Fibroblast of gingiva (primary cell): ENCODE results near the gene PIGK.

ENCODE experiments used
- DNase-seq: peaks from one replicate; pipeline ENCODE4 v3.0.0-alpha.2; 2011; ENCODE audit warnings: low read depth

PIGK gene

GRCh38 chr1:77096496-77097255 is 122.6 kb downstream of the PIGK start:
- no peak for DNase-seq

DNA sequence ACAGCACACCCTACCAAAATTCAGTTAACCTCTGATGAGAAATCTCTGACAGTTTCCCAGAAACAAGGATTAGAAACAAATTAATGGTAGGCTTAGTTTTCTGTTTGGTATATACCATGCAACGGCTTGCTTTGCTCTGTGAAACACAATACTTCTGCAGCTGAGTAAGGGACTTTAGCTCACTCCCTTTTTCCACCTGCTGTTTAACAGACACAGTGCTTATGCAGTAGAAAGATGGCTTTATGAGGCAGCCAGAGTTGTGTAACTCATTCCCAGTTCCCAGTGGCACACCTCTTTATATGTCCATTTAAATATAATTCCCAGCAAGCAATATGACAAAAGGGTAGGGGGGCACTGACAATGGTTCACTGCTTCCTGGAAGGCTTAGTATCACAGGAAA is 124.0 kb downstream of the PIGK start:
- no peak for DNase-seq

- DNase-seq = no peak
These were observed 129.5 kb downstream of the PIGK start for GRCh38 chr1:77089756-77090155.

- DNase-seq = no peak
These were observed 134.1 kb downstream of the PIGK start for GRCh38 chr1:77085109-77085508.

DNA sequence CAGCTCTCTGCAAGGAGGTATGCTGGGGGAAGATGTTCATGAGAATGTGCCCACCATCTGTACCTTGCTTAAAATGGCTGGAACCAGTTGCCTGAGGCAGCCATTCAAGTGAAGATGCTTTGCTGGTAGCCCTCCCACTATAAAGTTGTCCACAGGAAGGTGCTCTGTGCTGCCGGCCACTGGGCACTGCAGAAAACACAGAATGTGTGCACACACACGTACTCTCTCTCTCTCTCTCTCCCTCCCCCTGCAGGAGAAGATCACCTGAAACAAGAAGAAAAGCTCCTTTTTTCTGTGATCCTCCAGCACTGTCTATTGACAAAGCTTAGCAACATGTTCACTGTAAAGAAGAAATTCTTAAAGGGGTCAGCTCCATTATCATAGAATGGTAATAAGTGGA is 134.8 kb downstream of the PIGK start:
- DNase-seq = no peak

DNA sequence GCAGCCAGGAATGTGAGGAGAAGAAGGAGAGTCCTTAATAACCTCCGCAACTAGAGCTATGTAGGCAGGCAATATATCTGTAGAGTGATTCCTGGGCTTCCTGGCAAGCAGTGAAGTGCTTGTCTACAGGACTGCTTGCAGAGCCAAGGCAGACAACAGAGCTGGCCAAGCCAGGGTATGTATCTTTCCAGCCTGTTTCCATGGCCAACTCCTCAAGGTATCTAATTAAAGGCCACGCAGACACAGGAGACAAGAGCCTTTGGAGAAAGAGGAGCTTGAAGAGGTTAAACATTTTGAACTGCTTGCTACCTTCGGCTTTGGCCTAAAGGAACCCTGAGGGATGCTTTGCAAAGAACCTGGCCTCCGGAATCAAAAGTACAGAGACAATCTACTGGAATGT is 137.4 kb downstream of the PIGK start:
- DNase-seq = no peak

DNA sequence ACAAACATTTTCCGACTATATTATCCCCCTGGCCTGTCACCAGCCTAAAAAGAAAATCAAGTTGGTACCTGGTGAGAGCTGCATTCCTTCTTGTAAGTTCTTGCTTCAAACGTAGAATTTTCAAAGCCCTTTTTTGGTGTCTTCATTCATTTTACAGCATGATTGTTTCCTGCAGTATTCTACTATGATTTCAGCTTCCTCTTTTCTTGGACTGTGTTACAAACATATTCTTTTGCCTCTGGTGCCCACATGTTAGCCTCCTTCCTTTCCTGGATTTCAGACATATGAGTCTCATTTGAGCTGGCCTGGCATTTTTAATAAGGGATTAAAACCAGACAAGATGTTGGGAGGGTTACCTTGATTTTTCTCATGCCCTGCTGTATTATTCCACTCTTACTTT is 142.5 kb downstream of the PIGK start:
- no peak for DNase-seq

GRCh38 chr1:77068013-77068412 is 151.2 kb downstream of the PIGK start:
- no peak for DNase-seq

DNA sequence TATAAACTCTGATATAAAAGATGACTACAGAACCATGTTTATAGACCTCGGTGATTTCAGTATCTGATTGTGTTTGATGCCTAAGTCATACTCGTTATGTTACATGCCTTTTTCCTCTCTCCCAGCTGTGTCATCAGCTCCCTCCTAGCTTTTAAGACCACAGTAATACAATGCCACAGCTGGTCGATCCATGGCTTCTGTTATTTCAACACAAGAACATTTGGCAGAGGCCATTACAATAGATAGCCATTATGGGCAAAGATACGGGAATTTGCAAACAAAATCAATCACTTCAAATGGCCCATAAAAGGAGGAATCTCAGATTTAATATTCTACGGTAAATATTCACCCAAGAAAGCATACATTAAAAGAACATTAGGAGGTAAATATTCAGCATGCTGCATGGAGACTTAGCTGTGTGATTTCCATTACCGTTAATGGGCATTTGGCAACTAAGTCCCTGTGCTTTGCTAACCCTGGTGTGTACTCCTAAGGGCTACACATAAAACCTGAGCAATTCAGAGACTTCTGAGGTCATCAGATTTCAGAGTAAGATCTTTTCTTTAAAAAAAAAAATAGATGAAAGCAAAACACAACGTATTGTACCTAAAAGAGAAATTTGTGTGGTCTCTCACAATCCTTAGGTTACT is 153.4 kb downstream of the PIGK start:
- DNase-seq = no peak

DNA sequence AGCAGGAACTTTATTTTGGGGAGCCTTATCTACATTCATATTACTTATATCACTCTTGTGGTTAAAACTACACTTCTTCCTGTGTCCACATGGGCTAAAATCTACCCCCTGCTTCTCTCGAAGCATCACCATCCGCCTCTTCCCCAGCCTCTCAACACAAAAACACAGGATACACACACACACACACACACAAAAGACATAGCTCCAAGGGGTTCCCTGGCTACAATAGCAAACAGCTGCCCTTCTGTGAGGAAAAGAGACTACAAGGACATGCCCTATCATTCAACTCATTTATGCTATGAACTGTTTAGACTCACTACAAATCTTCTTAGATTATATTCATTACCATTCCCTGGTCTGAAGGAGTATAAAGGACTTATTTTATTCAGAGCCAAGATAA is 155.0 kb downstream of the PIGK start:
- no peak for DNase-seq

DNA sequence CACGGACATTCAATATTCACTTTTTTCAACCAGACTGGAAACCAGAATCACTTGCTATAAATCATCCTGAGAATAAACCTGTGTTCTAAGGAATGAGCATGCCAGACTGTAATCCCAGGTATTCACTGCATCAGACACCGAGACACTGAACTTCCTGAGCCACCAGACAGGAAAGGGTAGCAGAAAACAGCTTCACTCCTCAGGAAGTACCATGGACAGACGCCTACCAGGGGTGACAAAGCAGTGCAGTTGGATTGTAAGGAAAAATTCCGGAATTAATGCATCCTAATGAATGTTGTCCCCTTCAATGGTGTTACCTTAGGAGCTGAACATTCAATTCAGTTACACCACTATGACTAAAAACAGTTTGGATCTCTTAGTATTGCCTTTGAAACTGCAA is 156.1 kb downstream of the PIGK start:
- DNase-seq = no peak

- DNase-seq = no peak
These were observed 158.1 kb downstream of the PIGK start for GRCh38 chr1:77061162-77061561.

DNA sequence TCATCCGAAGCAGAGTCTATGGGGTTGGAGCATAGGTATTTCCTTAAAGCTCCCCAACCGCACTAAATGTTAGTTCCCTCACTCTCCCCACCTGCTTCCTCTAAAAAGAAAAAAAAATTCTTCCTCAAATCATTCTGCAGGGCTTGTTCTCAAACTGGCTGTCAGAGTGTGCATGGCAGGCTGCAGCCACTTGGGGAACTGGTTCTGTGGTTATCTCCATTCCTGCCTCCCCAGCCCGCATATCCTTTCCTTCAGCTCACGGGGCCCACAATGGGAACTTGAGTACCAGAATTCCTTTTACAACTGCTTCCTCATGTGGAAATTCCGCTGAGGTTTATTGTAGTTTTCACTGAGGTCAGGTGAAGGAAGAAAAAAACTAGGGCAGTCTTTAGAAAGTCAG is 159.2 kb downstream of the PIGK start:
- no peak for DNase-seq

- no peak for DNase-seq
These were observed 161.1 kb downstream of the PIGK start for GRCh38 chr1:77057994-77058585.

DNA sequence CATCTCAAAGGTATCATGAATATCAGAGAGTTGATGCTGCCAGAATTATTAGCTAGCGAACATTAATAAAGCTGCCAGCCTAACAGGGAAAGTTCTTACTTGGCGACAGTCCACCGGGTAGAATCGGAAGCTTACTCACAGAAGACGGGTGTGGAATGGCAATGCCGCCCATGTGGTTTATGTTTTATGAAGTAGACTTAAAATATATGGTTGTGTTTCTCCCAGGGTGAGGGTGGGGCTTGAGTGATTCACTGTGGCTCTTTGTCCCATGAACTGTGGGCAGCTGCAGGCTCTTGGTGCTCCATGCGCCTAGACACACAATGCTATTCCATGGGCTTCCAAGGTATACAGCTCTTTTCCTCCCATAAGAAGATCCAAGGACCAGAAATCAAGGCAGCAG is 162.7 kb downstream of the PIGK start:
- DNase-seq = no peak

GRCh38 chr1:77051425-77051824 is 167.8 kb downstream of the PIGK start:
- peak; percentile 4 for DNase-seq

DNA sequence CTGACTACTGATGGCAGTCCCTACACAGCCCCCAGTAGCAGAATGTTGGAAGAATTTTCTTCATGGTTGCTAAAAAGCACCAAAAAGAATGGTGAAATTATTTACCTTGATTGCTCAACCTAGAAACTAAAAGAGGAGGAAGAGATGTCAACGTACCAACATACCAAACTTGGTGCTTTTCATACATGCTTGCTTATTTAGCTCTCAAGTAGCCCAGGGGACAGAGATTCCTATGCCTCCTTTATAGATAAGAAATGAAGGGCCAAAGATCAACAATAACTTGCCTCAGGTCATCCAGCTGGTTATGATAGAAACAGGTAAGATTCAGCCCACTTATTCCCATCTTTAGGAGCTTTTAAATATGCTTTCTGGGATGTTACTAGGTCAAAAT is 170.6 kb downstream of the PIGK start:
- DNase-seq = no peak

GRCh38 chr1:77047978-77048614 is 171.1 kb downstream of the PIGK start:
- DNase-seq = no peak

DNA sequence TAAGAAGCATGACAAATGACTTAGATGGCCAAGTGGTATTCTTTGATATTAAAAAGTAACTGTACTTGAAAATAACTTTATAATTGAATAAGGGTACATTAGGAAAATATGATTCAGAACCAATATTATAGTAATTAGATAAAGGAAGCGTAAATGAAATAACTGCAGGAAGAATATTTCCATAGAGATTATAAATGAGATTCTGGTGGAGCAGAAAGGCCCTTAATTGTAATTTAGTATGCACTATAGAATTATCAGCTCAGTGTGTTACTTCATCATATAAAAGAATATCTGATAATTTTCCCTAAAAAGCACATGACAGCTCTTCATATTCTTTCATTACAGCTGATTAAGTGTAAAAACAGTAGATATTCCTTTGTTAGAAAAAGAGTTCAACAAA is 171.7 kb downstream of the PIGK start:
- DNase-seq = no peak

DNA sequence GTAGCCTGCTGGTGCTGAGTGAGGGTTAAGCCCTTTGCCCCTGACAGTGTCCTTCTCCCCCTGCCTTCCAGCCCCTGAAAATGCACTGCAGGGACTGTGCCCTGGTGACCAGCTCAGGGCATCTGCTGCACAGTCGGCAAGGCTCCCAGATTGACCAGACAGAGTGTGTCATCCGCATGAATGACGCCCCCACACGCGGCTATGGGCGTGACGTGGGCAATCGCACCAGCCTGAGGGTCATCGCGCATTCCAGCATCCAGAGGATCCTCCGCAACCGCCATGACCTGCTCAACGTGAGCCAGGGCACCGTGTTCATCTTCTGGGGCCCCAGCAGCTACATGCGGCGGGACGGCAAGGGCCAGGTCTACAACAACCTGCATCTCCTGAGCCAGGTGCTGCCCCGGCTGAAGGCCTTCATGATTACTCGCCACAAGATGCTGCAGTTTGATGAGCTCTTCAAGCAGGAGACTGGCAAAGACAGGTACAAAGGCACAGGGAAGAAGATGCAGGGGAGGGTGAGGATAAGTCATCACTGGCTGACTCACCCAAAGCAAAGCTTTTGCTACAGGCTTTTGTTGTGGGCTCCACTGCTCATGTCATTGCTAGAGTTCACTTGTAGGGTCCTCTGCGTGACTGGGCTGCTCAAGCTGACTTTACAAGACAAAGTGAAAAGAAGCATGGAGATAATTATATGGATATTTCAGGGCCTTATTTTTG is 174.9 kb downstream of the PIGK start:
- DNase-seq = no peak

DNA sequence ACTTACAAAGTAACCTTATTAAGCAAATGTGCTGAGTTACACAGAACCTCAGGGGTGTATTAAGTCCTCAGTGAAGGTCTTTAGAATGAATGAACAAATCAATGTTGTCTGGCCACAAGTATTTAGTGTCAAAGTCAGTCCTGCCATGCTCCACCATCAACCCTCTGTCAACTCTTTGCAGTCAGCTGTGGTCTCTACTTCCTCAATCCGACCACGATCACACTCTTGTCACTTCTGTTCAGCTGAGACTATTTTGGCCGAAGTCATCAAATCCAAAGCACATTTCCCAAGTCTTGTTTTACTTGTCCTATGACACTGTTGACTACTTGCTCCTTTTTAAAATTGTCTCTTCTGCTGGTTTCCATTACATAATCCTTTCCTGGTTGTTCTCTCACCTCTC is 178.4 kb downstream of the PIGK start:
- DNase-seq = no peak

GRCh38 chr1:77039739-77040138 is 179.5 kb downstream of the PIGK start:
- DNase-seq = peak; percentile 95
